Stimulated activated CD4-positive, alpha-beta T cell treated with anti-CD3 and anti-CD28 coated beads, Interleukin-1b, Interleukin-23, amount 100 ng/mL, for 1 hour (primary cell): ENCODE data around the gene PIM3.

ENCODE experiments used
- DNase-seq, 2 donors: peaks; one replicate each; pipeline ENCODE4 v3.0.0-alpha.2; 2020; ENCODE audit warnings: low read depth in 2 of 2

The PIM3 gene

DNA sequence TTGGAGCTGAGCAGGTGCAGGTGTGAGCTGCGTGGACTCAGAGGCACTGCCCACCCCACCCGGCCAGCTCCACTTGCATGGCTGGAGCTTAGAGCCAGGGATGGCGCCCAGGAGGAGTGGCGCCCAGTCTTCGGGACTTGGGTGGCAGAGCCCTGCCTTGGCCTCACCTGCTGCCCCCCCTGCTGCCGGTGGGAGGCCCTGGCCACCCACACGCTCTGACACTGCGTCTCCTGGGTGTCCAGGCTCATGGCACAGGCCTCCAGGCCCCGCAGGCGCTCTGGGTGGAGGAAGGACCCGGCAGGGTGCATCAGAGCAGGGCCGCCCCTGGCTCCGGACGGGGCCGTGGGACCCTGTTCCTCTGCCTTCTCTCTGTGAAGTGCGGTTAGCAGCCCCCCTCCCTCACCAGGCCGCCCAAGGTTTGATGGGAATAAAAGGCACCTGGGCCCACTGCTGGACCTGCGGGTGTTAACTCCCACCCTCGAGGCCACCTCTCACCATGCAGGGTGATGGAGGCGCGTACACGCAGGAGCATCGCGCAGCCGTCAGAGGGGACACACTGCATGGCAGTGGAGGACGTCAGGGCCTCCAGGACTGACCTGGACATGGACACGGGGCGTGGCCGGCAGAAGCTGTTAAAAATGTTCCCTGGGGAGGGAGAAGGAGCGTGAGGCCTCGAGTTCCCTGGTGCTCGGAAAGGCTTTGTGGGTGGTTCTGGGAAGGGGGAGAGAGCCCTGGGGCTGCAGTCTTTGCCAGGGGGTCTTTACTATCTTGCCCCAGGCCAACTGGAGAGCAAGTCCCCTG lies 40.2 kb downstream of the PIM3 start:
- no peak for DNase-seq

DNA sequence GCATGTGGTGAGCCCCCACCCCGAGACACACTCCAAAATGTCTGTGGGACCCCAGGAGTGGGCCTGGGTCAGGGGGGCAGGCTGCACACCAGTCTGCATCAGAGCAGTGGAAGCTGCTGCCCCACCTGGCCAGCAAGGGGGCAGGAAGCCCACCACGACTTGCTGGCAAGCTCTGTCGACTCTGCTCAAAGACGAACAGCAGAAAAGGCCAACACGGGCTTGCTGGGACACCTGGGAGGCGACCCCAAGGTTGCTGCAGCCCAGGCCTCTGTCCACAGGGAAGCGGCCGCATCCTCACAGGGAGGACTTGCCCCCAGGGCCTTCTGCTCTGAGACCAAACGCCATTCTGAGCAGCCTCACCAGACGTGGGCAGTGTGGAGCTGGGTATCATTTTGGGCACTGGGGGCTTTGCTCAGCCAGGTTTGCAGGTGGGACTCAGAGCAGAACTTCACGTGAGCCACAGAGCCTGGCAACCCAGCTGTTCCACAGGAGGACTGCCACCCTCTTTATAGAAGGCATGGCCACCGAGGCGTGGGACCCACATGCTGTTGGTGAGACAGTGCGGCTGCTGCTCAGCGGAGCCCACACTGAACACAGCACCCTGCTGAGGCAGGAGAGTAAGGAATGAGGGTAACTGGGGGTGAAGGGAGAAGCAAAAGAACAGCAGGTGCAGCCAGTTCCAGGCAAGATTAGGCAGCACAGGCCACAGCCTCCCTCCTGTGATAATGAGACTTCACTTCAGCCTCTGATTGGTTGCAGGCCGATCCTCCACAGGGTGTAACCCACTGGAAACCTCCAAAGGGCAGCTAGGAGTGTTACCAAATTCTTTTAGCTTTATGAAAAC lies 41.0 kb downstream of the PIM3 start:
- no peak for DNase-seq

DNA sequence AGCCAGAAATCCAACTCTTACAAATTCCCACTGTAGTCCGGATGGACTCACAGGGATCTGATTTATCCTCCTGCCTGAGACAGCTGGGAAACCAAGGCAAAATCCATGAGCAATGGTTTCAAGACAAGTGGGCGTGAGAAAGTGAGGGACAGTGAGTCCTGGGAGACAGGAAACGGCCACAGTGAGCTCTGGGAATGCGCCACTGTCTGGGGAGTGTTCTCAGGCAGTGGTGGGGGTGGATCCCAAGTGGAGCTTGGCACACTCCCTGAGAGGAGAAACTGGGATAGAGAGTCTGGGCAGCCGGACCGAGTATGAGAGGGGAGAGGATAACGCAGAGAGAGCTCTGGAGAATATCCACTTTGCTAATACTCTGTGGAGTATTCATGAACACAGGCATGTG lies 42.2 kb downstream of the PIM3 start:
- DNase-seq: no peak

DNA sequence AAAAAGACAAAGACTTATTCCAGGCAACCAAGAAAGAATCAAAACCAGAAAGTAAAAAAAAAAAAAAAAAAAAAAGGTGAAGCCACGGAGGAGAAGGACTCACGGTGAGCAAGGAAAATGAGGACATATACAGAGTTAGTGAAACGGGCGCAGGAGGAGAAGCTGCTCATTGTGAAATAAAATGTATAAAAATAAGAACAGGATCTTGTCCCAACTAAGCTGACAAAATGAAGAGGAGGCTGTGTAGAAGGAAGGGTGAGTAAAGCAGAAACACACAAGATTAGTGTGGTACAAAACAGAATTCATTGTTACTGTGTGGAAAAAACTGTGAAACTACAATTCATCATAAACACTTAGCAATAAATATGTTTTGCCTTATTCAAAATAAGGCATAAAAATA lies 44.3 kb downstream of the PIM3 start:
- no peak for DNase-seq

DNA sequence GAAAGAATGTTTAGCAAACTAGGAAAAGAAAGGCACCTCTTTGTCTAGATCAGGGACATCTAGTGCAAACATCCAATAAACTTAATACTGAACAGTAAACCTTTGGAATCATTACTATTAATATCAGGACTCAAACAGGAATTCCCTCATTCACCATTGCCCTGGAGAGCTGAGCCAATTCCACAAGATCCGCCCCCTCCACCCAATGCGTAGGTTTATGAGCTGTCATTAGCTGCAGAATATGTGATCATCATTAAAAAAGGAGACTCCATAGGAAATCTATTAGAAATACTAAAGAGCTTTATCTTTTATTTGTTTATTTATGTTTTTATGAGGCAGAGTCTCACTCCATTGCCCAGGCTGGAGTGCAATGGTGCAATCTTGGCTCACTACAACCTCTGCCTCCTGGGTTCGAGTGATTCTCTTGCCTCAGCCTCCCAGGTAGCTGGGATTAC lies 46.5 kb downstream of the PIM3 start:
- DNase-seq: no peak

DNA sequence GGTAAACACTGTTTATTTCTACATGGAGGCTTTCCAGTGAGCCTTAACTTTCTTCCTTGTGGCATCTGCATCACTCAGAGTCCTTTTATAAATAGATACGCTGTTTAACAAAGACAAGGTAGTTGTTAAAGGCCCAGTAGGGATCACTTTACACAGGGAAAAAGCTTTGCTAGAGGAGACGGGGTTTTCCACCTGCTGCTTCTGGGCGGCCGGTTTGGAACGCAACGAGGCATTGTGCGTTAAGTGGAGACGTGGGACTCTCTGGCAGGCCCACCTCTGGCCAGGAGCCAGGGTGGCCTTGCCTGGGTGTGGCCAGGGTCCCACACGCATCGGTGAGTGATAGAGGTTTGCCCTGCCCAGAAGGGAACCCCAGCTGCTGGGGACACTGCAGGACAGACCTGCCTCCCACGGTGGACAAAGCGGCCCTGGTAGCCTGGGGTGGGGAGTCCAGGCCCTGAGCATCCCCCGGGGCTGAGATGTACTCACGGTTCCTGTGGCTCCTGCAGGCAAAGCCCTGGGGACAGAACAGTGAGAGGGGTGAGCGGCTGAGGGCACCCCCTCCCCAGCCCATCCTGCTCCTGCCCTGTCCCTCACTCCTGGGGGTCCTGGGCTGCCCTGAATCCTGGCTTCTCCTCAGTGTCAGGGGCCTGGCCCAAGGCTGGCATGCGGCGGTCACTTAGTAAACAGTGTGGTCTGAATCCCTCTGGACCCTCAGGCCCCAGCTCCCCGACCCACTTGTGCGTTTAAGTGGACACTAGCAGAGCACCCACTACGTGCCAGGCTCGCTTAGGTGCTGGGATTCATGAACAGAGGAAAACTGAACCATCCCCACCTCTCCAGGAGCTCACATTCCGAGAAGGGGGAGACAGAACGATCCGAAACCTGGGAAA lies 47.8 kb downstream of the PIM3 start:
- no peak for DNase-seq

DNA sequence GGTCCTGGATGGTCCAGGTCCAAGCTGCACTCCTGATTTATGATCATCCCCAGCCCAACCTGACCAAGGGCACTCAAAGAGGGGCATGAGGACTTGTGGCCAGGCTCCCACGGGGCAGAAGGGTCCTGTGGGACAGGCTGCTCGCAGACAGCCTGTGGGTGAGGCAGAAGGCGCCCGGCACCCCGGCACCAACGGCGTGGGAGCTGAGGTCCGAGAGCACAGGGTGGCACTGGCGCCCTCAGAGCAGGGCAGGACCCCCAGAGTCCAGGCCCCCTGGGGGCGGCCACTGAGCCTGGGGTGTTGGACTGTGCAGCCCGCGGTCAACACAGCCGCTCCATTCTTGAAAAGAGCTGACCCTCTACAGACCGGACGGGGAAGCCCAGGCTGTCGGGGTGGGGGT lies 48.7 kb downstream of the PIM3 start:
- no peak for DNase-seq

DNA sequence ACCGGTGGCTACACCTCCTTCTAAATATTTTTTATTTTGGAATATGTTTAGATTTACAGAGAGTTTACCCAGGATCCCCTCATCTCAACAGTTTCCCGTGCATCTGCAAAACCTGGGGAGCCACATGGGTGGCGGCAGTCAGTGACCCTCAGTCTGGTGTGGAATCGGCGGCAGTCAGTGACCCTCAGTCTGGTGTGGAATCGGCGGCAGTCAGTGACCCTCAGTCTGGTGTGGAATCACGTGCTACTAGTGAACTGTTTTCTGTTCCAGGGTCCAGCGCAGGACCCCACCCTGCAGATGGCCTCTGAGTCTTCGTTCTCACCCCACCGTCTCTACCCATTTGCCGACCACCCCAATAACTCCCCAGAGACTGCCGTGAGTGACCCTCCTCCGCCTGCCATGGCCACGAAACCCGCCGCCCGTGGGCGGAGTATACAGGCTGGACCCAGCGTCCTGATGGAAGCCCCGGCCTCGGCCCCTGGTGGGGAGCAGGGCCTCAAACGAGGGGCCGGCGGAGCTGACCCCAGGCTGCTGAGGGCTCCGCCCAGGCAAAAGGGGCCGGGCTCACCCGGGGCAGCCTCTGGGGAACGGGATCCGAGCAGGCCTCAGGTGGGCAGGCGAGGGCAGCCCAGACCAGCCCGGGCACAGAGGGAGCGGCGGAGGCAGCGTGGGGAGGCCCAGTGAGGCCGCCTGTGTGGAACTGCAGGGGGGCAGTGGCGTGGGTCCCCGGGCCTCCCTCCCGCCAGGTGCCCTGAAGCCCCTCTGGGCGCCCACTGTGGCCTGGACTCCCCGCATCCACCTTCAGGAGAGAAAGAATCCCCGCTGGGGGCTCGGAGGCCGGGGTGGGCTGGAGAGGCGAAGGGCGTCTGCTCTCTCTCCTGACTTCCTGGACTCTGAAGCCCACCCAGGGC lies 49.4 kb downstream of the PIM3 start:
- DNase-seq: no peak

DNA sequence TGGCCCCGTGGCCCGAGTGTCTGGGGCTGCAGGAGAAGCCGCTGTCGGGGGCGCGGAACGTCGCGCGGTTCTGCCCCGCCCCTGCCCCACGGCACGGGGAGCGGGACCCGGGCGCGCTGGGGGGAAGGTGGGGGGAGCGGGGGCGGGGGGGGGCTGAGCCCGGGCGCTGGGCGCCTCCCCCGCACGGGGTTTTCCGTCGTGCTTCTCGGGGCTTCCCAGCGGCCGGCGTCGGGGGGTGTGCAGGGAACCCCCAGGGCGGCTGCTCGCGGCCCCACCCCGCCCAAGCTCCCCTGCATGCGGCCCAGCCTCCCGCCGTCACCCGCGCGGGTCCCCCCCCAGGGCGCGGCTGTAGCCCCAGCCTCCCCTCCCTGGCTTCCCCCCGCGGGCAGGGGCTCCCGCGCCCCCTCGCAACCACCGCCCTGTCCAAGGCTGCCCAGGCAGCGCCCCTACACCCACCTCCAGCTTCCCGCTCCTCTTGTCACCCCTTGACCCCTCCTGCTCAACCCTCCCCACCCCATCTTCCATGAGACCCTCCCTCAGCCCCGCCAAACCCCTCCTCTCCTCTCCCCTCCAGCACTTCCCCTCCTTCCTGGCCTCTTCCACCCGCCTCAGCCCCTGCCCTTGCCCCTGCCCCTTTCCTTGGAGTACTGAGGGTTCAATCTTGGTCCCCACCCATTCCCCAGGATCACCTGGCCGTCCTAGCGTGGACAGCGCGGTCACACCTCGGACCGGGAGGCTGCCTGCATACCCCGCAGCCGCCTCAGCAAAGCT lies 50.3 kb downstream of the PIM3 start:
- peak; percentile 28 to 56 for DNase-seq

DNA sequence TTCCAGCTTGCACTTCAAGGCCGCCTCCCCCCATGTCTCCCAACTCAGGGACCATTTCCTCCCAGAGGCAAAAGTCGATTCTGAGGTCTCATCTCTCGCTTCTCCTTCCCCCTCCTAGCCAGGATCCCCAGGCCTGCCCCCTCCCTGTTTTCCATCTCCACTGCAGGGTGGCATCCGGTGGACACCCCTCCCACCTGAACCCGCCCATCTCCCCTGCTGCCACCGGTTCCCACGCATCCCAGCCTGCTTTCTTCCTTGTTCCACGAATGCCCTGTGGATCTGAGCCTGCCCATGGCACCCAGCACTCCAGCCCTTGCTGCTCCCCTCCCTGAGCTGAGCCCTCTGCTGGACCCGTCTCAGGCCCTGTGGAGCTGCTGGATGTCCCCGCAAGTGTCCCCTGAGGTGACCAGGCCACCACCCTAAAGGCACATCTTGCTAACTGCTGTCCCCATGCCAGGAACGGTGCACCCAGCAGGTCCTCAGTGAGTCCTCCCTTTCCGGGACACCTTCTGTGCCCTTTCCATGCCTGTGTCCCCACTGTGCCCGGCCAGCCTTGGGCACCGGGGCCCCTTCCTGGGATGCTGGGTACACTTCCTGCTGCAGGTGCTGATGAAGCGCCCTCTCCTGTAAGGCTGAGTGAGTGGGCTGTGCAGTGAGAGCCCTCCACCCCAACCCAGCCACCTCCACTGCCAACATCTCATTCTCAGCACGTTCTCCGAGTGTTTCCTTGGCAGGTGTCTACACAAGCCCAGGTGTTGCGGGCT lies 51.1 kb downstream of the PIM3 start:
- DNase-seq: no peak

DNA sequence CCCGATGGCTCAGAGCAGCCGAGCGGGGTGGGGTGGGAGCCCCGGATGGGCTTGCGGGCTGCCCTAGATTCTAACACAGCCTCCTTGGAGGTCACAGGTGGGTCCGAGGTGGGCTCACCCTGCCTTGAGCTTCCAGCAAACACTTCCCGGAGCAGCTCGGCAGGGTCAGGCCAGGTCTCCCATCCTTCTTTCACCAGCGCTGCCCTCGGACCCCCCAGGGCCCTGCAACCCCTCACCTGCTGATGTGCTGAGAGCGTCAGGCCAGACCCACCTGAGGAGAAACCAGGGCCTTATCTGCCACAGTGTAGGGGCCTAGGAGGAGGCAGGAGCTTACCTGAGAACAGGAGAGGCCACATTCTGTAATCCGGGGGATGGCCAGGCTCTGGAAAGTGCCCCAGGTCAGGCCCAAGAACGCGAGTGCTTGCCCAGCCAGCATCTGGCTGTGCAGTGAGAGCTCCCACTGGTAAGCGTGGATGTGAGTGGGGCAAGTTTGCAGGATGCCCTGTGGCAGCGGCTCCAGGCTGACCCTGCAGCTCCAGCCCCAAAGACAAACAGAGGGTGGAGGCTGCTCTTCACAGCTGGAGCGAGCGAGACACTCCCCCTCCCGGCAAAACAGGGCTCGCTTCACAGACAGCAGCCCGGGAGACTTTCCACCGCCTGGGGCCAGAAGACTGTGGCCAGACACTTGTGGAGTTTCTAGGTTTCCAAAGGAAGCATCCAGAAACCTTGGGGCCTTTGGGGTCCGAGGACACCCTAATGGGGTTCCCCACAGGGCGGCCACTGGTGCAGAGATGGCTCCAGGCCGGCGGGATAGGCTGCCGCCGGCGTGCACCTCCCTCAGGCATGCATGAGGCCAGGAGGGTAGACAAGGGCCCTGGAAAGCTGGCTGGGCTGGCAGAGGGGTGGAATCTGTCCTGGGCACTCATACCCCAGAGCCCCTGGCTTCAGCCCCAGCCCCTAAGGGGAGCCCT lies 51.9 kb downstream of the PIM3 start, which contains the start of gene IL17REL:
TSS of gene IL17REL (minus strand) at position 555 of the 971 bp plus-strand sequence. CDS start at position 436, 119 bp downstream.
- no peak for DNase-seq
